Myocyte (in vitro differentiated cells): ENCODE data around the gene RAB27A. TPM values are rescaled to one million over a fixed set of nuclear protein-coding genes. Genes with fewer than 3 reads are reported as not detected.
"Not testable (repeated sequence)": the region's sequence is repeated elsewhere in the genome, so short reads cannot be mapped to it uniquely, and the experiment has no call there.

Experiments used
- DNase-seq: peaks from one replicate; pipeline ENCODE4 v3.0.0-alpha.2; 2012; ENCODE audit warnings: low read depth
- total RNA-seq: library from RNA; depleted of rRNA; stranded (reverse); fragments of >200 nt; gene quantifications from 2 replicates; pipeline ENCODE4 v1.2.3, GENCODE V29; 2014

Gene RAB27A
- total RNA-seq, 1 donor from 2014 or later, result 1.9 TPM

DNA sequence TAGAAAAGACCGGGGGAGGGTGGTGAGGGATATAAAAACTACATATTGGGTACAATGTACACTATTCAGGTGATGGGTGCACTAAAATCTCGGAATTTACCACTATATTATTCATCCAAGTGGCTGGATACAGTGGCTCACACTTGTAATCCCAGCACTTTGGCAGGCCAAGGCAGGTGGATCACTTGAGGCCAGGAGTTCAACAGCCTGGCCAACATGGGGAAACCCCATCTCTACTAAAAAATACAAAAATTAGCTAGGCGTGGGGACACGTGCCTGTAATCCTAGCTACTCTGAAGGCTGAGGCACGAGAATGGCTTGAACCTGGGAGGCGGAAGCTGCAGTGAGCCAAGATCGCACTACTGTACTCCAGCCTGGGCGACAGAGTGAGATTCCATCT, 37.4 kb downstream of the RAB27A start:
- DNase-seq, result not testable (repeated sequence)

DNA sequence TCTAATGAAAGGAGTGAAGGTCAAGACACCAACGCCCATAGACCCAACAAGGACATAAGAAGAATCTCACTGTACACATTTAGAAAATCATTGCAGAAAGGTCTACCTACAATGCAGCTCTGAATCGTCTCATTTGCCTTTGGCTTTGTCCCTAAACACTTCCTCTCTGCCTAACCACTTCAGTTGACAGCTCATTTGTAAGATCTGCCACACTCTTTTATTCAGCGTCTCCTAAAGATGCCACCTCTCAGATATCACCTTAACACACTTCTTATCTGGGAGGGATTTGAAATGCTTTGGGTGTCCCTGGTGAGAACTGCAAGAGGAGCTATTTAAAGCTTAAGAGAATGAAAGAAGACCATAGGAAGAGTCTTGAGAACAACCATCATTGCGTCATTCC, 38.7 kb downstream of the RAB27A start:
- DNase-seq, result no peak

- peak; percentile 24 for DNase-seq
These were observed 39.2 kb downstream of the RAB27A start for GRCh38 chr15:55250392-55250791.

- not testable (repeated sequence) for DNase-seq
These were observed 39.7 kb downstream of the RAB27A start for GRCh38 chr15:55249885-55250284.

- DNase-seq, result no peak
These were observed 40.7 kb downstream of the RAB27A start for GRCh38 chr15:55248895-55249294.

- no peak for DNase-seq
These were observed 41.7 kb downstream of the RAB27A start for GRCh38 chr15:55247766-55248427.

DNA sequence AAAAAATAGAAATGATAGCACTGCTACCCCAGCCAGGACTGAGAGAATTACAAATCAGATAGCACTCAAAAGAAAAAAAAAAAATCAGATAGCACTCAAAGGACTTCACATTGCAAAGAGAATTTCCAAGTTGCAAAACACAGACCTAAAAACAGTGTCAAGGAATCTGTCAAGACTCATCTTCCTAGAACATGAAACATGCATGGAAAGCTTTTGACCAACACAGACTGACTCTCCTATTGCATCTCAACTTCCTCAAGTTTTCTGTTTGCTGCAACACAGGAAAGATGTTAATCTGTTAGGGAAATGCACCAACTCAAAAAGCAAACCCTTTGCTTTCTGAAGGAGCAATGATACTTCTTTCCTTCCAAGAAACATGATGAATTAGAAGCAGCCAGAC, 42.3 kb downstream of the RAB27A start:
- DNase-seq, result no peak

- no peak for DNase-seq
These were observed 43.0 kb downstream of the RAB27A start for GRCh38 chr15:55246567-55246966.

DNA sequence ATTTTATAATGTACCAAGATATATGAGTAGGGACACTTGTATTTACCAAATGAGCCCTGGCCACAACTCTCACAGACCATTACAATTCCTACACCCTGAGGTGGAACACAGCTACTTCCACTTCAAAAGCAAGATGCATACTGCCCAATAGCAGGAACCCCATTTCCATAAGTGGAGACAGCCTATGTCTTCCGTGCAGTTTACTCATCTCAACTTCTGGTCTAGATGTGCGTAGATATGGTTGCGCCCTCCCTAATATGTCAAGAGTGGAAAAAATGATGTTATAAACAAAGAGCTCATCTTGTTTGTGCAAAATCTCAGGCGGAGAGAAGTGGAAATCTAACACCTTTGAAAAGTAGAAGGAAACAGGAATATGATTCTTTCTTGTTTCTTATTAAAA, 44.6 kb downstream of the RAB27A start:
- no peak for DNase-seq

DNA sequence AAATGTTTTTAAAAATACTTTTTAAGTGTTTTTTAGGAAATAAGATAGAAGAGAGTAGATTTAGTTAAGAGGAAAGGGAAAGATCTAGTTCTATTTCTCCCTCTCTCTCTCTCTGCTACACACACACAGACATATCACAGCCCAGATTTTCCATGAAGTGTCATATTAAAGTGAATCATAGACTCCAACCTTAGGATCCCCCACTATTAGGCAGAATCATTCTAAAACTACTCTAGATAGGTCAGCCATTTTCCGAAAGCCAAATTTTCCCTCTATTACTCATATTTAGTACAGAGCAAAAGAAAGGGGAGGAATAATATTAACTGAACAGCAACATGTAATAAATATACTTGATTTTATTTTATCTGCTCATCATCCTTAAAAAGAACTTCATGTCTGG, 47.7 kb downstream of the RAB27A start:
- no peak for DNase-seq

DNA sequence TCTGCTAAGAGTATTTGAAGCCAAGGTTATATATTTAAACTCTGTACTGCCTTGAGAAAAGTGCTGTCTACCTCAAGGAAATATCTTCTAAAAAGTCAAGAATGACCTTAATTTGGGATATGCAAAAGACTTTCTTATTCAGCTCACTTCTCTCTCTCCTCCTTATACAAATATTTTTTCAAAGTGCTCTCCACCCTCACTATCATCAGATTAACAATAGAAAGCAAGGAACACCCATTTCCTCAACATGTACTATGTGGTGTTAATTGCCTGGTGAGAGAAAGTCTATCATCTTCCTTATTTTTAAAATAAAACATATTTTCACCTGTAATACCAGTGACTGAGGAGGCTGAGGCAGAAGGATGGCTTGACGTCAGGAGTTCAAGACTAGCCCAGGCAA, 48.4 kb downstream of the RAB27A start:
- no peak for DNase-seq

DNA sequence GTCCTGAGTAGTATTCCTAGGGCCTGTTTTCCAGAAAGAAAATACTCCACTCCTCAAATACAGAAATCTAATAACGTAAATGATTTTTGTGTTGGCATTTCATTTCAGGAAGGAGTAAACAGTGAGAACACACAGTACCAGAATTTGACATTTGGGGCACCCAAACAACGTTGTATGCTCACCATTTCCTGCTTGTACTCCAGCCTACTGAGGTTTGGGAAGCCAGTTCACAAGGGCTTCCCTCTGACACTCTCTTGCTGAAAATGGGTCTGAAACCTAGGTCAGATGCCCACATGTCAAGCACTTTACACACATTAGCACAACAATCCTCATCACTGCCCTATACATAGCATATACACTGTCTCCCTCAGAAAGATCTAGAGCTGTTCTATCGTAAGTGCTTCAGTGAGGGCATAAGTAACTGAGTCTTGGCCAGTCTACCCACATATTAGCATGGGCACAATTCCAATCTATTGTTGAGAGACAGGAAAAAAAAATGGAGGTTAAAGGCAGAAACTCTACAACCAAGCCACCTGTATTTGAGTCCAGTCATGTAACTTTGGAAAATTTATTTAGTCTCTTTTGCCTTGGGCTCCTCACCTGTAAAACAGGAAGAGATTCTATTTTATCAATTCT, 49.4 kb downstream of the RAB27A start:
- DNase-seq, result no peak

GRCh38 chr15:55239440-55240124, 50.0 kb downstream of the RAB27A start:
- no peak for DNase-seq

- DNase-seq, result no peak
These were observed 50.7 kb downstream of the RAB27A start for GRCh38 chr15:55238877-55239276.

DNA sequence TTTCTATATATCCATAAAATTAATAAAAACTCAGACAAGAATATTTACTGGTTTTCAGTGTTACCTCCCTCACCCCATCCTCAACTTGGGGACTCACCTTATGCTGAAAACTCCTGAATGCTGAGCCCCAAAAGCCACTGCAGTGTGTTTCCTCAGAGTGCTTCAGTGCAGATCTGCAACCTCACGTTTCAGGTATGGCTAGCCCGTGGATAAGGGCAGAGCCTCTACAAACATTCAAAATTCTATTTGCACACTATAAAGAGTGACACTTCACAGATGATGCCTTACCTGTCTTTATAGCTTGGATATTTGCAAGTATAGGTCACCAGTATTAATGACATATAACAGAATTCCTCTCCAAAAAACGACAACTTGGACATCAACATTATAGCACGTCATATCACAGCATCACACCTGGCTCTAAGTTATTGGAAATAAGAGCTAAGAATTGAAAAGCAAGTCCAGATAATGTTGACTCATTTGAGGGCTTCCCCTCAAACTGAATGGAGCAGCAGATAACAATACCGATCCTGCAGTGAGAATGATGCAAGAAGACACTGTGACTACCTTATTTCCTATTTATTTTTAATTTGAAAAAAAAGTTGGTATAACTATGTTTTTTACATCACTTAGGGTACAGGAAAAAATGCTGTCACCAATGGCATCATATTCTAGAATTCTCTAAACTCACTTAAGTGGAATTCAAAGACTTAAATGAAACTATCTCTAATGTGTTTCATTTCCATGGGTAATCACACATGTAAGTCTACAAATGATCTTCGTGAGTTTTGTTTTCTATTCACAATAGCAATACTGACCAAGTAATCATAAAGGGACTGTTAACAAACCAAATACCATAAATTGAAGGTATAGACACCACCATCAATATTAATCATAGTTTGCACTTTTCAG, 52.1 kb downstream of the RAB27A start:
- no peak for DNase-seq

GRCh38 chr15:55235546-55236036, 54.0 kb downstream of the RAB27A start:
- no peak for DNase-seq

GRCh38 chr15:55234800-55235104, 54.9 kb downstream of the RAB27A start:
- no peak for DNase-seq

DNA sequence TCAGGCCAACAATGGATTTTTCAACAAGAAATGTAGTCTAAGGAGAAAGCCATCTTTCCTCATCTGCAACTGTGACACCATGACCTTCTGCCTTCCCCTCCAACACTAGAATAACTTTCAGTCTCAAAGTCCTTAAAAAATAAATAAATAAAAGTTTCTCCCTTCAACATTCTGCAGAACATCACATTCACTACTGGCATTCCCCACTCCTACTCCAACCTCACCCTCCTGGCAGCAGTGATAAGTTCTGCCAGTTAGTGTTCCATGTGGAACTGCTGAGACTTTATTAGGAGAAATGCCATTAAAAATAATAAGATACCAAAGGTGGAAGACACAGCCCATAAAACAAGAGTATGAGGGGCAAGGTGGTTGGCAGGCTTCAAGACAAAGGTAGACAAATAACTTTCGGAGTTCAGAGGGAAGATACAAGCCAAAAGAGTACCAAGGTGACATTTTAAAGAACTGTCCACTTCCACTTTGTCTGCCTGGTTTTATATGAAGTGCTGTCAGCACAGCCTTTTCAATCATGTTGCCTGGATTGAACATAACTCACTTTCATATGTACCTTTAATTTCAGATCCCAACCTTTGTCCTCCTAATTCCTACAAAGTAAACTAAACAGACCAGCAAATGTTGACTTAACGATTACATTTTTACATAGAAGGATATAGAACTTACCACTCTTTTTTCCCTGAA, 55.4 kb downstream of the RAB27A start:
- no peak for DNase-seq

GRCh38 chr15:55231455-55231854, 58.2 kb downstream of the RAB27A start:
- no peak for DNase-seq

DNA sequence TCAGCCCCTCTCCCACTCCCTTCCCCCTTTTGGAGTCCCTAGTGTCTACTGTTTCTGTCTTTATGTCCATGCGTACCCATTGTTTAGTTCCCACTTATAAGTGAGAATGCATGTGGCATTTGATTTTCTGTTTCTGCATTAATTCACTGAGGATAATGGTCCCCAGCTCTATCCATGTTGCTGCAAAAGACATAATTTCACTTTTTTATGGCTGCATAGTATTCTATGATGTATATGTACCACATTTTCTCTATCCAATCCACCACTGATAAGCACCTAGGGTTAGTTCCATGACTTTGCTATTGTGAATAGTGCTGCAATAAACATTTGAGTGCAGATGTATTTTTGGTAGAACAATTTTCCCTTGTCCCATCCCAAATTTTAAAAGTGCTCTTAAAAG, 58.7 kb downstream of the RAB27A start:
- DNase-seq, result no peak
